DOHH2 (cell line): ENCODE measurements around the gene AP5Z1.

Experiments
- H3F3A ChIP-seq: fragments of 200-600 bp; sonication (generic), shearing (Covaris generic); 2 replicates; pipeline ENCODE4 v1.6.0; 2016; ENCODE audit warnings: antibody characterized with exemption, mild to moderate bottlenecking; ENCODE audit not compliant: control insufficient read depth, insufficient read depth
- H3K27ac ChIP-seq: fragments of 200-600 bp; sonication (generic); 2 replicates; pipeline ENCODE4 v1.5.1; 2014; ENCODE audit warnings: low read depth, mild to moderate bottlenecking, low read length, moderate library complexity
- H3K27me3 ChIP-seq: fragments of 200-600 bp; sonication (generic); 2 replicates; pipeline ENCODE4 v1.6.1; 2014; ENCODE audit warnings: mild to moderate bottlenecking, low read length, mixed read lengths; ENCODE audit not compliant: control insufficient read depth
- H3K36me3 ChIP-seq: fragments of 200-600 bp; sonication (generic); 2 replicates; pipeline ENCODE4 v1.6.1; 2014; ENCODE audit warnings: mild to moderate bottlenecking, low read length, moderate library complexity, mixed read lengths; ENCODE audit not compliant: control insufficient read depth
- H3K4me1 ChIP-seq: fragments of 200-600 bp; sonication (generic); 2 replicates; pipeline ENCODE4 v1.6.1; 2014; ENCODE audit warnings: mild to moderate bottlenecking, low read length, mixed read lengths; ENCODE audit not compliant: control insufficient read depth
- H3K4me2 ChIP-seq: fragments of 200-600 bp; sonication (generic); 2 replicates; pipeline ENCODE4 v1.6.0; 2014; ENCODE audit warnings: mild to moderate bottlenecking, low read length, moderate library complexity
- H3K4me3 ChIP-seq: fragments of 200-600 bp; sonication (generic); 2 replicates; pipeline ENCODE4 v1.5.1; 2014; ENCODE audit warnings: mild to moderate bottlenecking, low read length, mixed read lengths
- H3K79me2 ChIP-seq: fragments of 200-600 bp; sonication (generic); 2 replicates; pipeline ENCODE4 v1.6.1; 2014; ENCODE audit warnings: mild to moderate bottlenecking, low read length, mixed read lengths; ENCODE audit not compliant: control insufficient read depth
- H3K9me2 ChIP-seq: fragments of 200-600 bp; sonication (generic); replicated peaks from 2 replicates; pipeline ENCODE4 v1.6.1; 2014; ENCODE audit warnings: mild to moderate bottlenecking, low read length, mixed read lengths; ENCODE audit not compliant: control insufficient read depth
- H3K9me3 ChIP-seq: fragments of 200-600 bp; sonication (generic); 2 replicates; pipeline ENCODE4 v1.6.1; 2014; ENCODE audit warnings: antibody characterized with exemption, low read length, mixed read lengths; ENCODE audit not compliant: control insufficient read depth, insufficient read depth
- H4K20me1 ChIP-seq: fragments of 200-600 bp; sonication (generic); 2 replicates; pipeline ENCODE4 v1.6.0; 2014; ENCODE audit warnings: low read depth, mild to moderate bottlenecking, antibody characterized with exemption, low read length, moderate library complexity; ENCODE audit not compliant: control insufficient read depth, insufficient read depth
- EZH2phosphoT487 ChIP-seq: fragments of 200-600 bp; sonication (generic); IDR thresholded peaks from 2 replicates; pipeline ENCODE4 v1.6.1; 2017; ENCODE audit warnings: borderline replicate concordance, mild to moderate bottlenecking, antibody characterized with exemption, low read length, moderate library complexity, mixed read lengths
- TF ChIP-seq, protein P1 (sequence below): fragments of 200-600 bp; sonication (generic); IDR thresholded peaks from one replicate; pipeline ENCODE4 v1.5.1; 2014; ENCODE audit warnings: antibody characterized with exemption, mild to moderate bottlenecking, low read depth, low read length; ENCODE audit not compliant: poor library complexity, severe bottlenecking

AP5Z1 gene

GRCh38 chr7:4763091-4763793, 12.2 kb upstream of the AP5Z1 start:
- Histone ChIP-seq H3K9me3 (no peaks in the 10 kb centered on the region), H3K79me2 (no peaks in the 10 kb centered on the region), H4K20me1 (peaks cover 8% of the 10 kb centered on the region; the same call in 1 of the 2 replicates), H3K27ac (no peak overlapping the region), H3K36me3 (peaks cover 69% of the 10 kb centered on the region), H3F3A (no peaks in the 10 kb centered on the region), H3K4me2 (no peak overlapping the region), H3K27me3 (no peaks in the 10 kb centered on the region), H3K9me2 (no peaks in the 10 kb centered on the region), H3K4me1 (no peaks in the 10 kb centered on the region), H3K4me3 (no peak overlapping the region)
- TF ChIP-seq EZH2phosphoT487: no peak
- TF ChIP-seq, protein P1, sequence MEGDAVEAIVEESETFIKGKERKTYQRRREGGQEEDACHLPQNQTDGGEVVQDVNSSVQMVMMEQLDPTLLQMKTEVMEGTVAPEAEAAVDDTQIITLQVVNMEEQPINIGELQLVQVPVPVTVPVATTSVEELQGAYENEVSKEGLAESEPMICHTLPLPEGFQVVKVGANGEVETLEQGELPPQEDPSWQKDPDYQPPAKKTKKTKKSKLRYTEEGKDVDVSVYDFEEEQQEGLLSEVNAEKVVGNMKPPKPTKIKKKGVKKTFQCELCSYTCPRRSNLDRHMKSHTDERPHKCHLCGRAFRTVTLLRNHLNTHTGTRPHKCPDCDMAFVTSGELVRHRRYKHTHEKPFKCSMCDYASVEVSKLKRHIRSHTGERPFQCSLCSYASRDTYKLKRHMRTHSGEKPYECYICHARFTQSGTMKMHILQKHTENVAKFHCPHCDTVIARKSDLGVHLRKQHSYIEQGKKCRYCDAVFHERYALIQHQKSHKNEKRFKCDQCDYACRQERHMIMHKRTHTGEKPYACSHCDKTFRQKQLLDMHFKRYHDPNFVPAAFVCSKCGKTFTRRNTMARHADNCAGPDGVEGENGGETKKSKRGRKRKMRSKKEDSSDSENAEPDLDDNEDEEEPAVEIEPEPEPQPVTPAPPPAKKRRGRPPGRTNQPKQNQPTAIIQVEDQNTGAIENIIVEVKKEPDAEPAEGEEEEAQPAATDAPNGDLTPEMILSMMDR: no peak

GRCh38 chr7:4763794-4764185, 11.6 kb upstream of the AP5Z1 start:
- Histone ChIP-seq H3K9me3 (no peaks in the 10 kb centered on the region), H3K27ac (no peak overlapping the region), H4K20me1 (peaks cover 8% of the 10 kb centered on the region; the same call in 1 of the 2 replicates), H3K9me2 (no peaks in the 10 kb centered on the region), H3K79me2 (no peaks in the 10 kb centered on the region), H3K4me3 (no peak overlapping the region), H3K4me1 (no peaks in the 10 kb centered on the region), H3F3A (no peaks in the 10 kb centered on the region), H3K36me3 (peaks cover 64% of the 10 kb centered on the region), H3K4me2 (no peak overlapping the region), H3K27me3 (no peaks in the 10 kb centered on the region)
- TF ChIP-seq, protein P1: no peak
- no peak for TF ChIP-seq EZH2phosphoT487

DNA sequence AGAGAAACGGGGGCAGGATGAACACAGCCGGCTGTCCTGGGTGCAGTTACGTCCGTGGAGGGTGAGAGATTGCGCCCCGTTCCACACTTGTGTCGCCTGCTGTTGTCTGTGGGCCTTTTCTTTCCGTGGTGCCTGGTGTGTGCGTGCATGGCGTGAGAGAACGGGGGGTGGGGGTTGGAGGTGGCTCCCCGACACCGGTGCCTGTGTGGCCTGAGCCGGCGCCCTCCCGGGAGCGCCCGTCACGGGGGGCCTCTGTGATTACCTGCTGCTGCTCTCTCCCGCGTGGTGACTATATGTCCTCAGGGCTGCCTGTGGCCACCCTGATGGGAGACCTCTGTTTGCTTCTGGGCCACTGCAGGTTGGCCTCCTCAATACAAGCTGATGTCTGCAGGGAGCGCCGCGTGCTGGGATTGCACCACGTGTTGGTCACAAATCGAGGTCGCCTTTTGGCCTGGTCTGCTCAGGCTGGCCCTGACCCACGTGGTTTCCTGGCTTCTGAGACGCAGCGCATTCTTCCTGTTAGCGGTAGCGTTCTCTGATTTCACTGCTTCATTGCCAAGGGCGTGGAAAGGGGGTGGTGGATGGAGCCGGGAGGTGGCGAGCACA, 10.9 kb upstream of the AP5Z1 start:
- peaks cover 57% of the 10 kb centered on the region for H3K36me3 ChIP-seq
- no peaks in the 10 kb centered on the region; the same call in 1 of the 2 replicates for H3F3A ChIP-seq
- no peak overlapping the region for H3K4me2 ChIP-seq
- no peaks in the 10 kb centered on the region for H3K9me3 ChIP-seq
- no peaks in the 10 kb centered on the region for H3K27me3 ChIP-seq
- no peak overlapping the region for H3K27ac ChIP-seq
- no peaks in the 10 kb centered on the region for H3K79me2 ChIP-seq
- H3K9me2 ChIP-seq: no peaks in the 10 kb centered on the region
- peaks cover 8% of the 10 kb centered on the region; the same call in 1 of the 2 replicates for H4K20me1 ChIP-seq
- H3K4me1 ChIP-seq: no peaks in the 10 kb centered on the region
- H3K4me3 ChIP-seq: no peak overlapping the region
- TF ChIP-seq, protein P1: no peak
